Measurements from ENCODE around the gene UNC93A.
"Not testable (repeated sequence)": the region's sequence is repeated elsewhere in the genome, so short reads cannot be mapped to it uniquely, and the experiment has no call there.

The UNC93A gene

GRCh38 chr6:167272151-167272550 lies 19.0 kb upstream of the UNC93A start:
- no peak for DNase-seq

GRCh38 chr6:167272696-167273379 lies 18.3 kb upstream of the UNC93A start:
- no peak for DNase-seq

GRCh38 chr6:167274270-167274669 lies 16.8 kb upstream of the UNC93A start:
- no peak for DNase-seq

GRCh38 chr6:167275001-167275400 lies 16.1 kb upstream of the UNC93A start:
- no peak for DNase-seq

- DNase-seq, result no peak
These were observed 15.7 kb upstream of the UNC93A start for GRCh38 chr6:167275436-167275835.

- no peak for DNase-seq
These were observed 14.2 kb upstream of the UNC93A start for GRCh38 chr6:167276772-167277533.

GRCh38 chr6:167278173-167278940 lies 12.8 kb upstream of the UNC93A start:
- not testable (repeated sequence) for DNase-seq

- no peak for DNase-seq
These were observed 11.2 kb upstream of the UNC93A start for GRCh38 chr6:167279766-167280446.

- DNase-seq, result not testable (repeated sequence)
These were observed 10.6 kb upstream of the UNC93A start for GRCh38 chr6:167280466-167280865.

- DNase-seq, result no peak
These were observed 8.9 kb upstream of the UNC93A start for GRCh38 chr6:167282165-167282564.

- DNase-seq, result not testable (repeated sequence)
These were observed 6.5 kb upstream of the UNC93A start for GRCh38 chr6:167284565-167284964.

GRCh38 chr6:167285077-167285770 lies 5.9 kb upstream of the UNC93A start:
- DNase-seq, result no peak

- DNase-seq, result no peak
These were observed 3.5 kb upstream of the UNC93A start for GRCh38 chr6:167287513-167288048.

- DNase-seq, result not testable (repeated sequence)
These were observed 2.4 kb upstream of the UNC93A start for GRCh38 chr6:167288591-167289225.

GRCh38 chr6:167289291-167289690 lies 1.8 kb upstream of the UNC93A start:
- DNase-seq, result not testable (repeated sequence)

- DNase-seq, result no peak
These were observed 647 bp downstream of the UNC93A start for GRCh38 chr6:167291623-167292300.

- DNase-seq, result no peak
These were observed 1.4 kb downstream of the UNC93A start for GRCh38 chr6:167292301-167293087.

- DNase-seq, result no peak
These were observed 2.0 kb downstream of the UNC93A start for GRCh38 chr6:167293088-167293589.

- no peak for DNase-seq
These were observed 2.5 kb downstream of the UNC93A start for GRCh38 chr6:167293590-167294091.

GRCh38 chr6:167294241-167294640 lies 3.1 kb downstream of the UNC93A start:
- DNase-seq, result no peak

All from KG1 (cell line).